H9 (cell line): Measurements from ENCODE around the gene KCNJ14. TPM values are rescaled to one million over a fixed set of nuclear protein-coding genes. Genes with fewer than 3 reads are reported as not detected.

Experiments
- DNase-seq: peaks from one replicate; pipeline ENCODE4 v3.0.0-alpha.2; 2017
- H2AFZ ChIP-seq: one replicate; pipeline ENCODE4 v1.6.1; 2013; ENCODE audit warnings: mild to moderate bottlenecking, low read length, control low read depth, moderate library complexity
- H2AK5ac ChIP-seq: 2 replicates; pipeline ENCODE4 v1.6.1; 2013; ENCODE audit warnings: low read length, control low read depth, mixed read lengths; ENCODE audit not compliant: insufficient read length
- H2BK120ac ChIP-seq: one replicate; pipeline ENCODE4 v1.6.1; 2013; ENCODE audit warnings: low read depth, mild to moderate bottlenecking, low read length, control low read depth, inconsistent platforms; ENCODE audit not compliant: poor library complexity, severe bottlenecking
- H2BK12ac ChIP-seq: 2 replicates; pipeline ENCODE4 v1.6.1; 2013; ENCODE audit warnings: low read length, control low read depth, mixed read lengths, low read depth; ENCODE audit not compliant: insufficient read length
- H2BK15ac ChIP-seq: 2 replicates; pipeline ENCODE4 v1.6.1; 2013; ENCODE audit warnings: low read depth, low read length, control low read depth
- H2BK20ac ChIP-seq: one replicate; pipeline ENCODE4 v1.6.1; 2013; ENCODE audit warnings: low read depth, mild to moderate bottlenecking, low read length, control low read depth, inconsistent platforms; ENCODE audit not compliant: poor library complexity, severe bottlenecking
- H2BK5ac ChIP-seq: 2 replicates; pipeline ENCODE4 v1.6.1; 2013; ENCODE audit warnings: low read length, control low read depth, mixed read lengths; ENCODE audit not compliant: insufficient read length
- H3K14ac ChIP-seq: 2 replicates; pipeline ENCODE4 v1.6.1; 2013; ENCODE audit warnings: low read length, control low read depth; ENCODE audit not compliant: insufficient read depth
- H3K18ac ChIP-seq: 2 replicates; pipeline ENCODE4 v1.6.1; 2013; ENCODE audit warnings: low read depth, mild to moderate bottlenecking, mixed read lengths, low read length, control low read depth; ENCODE audit not compliant: insufficient read length
- H3K23ac ChIP-seq: 2 replicates; pipeline ENCODE4 v1.6.1; 2013; ENCODE audit warnings: low read length, control low read depth, mixed read lengths, low read depth; ENCODE audit not compliant: insufficient read length
- H3K23me2 ChIP-seq: 2 replicates; pipeline ENCODE4 v1.6.1; 2013; ENCODE audit warnings: low read depth, mild to moderate bottlenecking, mixed read lengths, low read length, control low read depth; ENCODE audit not compliant: insufficient read length, poor library complexity, severe bottlenecking
- H3K27ac ChIP-seq: 2 replicates; pipeline ENCODE4 v1.5.1; 2013; ENCODE audit warnings: low read length, control low read depth, mixed read lengths, low read depth; ENCODE audit not compliant: insufficient read length
- H3K27me3 ChIP-seq: 2 replicates; pipeline ENCODE4 v1.6.1; 2013; ENCODE audit warnings: low read length, control low read depth, inconsistent platforms; ENCODE audit not compliant: insufficient read depth
- H3K4ac ChIP-seq: 2 replicates; pipeline ENCODE4 v1.6.1; 2013; ENCODE audit warnings: low read depth, mild to moderate bottlenecking, control low read depth, inconsistent platforms, low read length, moderate library complexity
- H3K4me1 ChIP-seq: 2 replicates; pipeline ENCODE4 v1.6.1; 2013; ENCODE audit warnings: low read length, control low read depth, inconsistent platforms; ENCODE audit not compliant: insufficient read depth
- H3K4me2 ChIP-seq: 2 replicates; pipeline ENCODE4 v1.6.1; 2013; ENCODE audit warnings: low read length, control low read depth, mixed read lengths; ENCODE audit not compliant: insufficient read length, insufficient read depth
- H3K56ac ChIP-seq: 2 replicates; pipeline ENCODE4 v1.6.1; 2013; ENCODE audit warnings: low read depth, mild to moderate bottlenecking, mixed read lengths, low read length, control low read depth; ENCODE audit not compliant: insufficient read length
- H3K79me1 ChIP-seq: 2 replicates; pipeline ENCODE4 v1.6.1; 2013; ENCODE audit warnings: low read depth, mild to moderate bottlenecking, moderate library complexity, low read length, control low read depth, inconsistent platforms; ENCODE audit not compliant: insufficient read depth, poor library complexity, severe bottlenecking
- H3K79me2 ChIP-seq: 2 replicates; pipeline ENCODE4 v1.6.1; 2013; ENCODE audit warnings: low read length, control low read depth, inconsistent platforms; ENCODE audit not compliant: insufficient read depth
- H3K9ac ChIP-seq: 2 replicates; pipeline ENCODE4 v1.6.1; 2013; ENCODE audit warnings: low read length, control low read depth, mixed read lengths; ENCODE audit not compliant: insufficient read length; ENCODE audit errors: extremely low read depth
- H3K9me3 ChIP-seq: one replicate; pipeline ENCODE4 v1.6.1; 2013; ENCODE audit warnings: low read depth, low read length, inconsistent platforms; ENCODE audit not compliant: control insufficient read depth
- H3T11ph ChIP-seq: one replicate; pipeline ENCODE4 v1.6.1; 2013; ENCODE audit warnings: mild to moderate bottlenecking, low read length, control low read depth, inconsistent platforms
- H4K20me1 ChIP-seq: one replicate; pipeline ENCODE4 v1.6.1; 2013; ENCODE audit not compliant: control insufficient read depth, insufficient read length, insufficient read depth
- H4K5ac ChIP-seq: 2 replicates; pipeline ENCODE4 v1.6.1; 2013; ENCODE audit warnings: low read depth, mild to moderate bottlenecking, mixed read lengths, low read length, control low read depth; ENCODE audit not compliant: insufficient read length
- H4K8ac ChIP-seq: replicated peaks from 2 replicates; pipeline ENCODE4 v1.6.1; 2013; ENCODE audit warnings: low read length, control low read depth, mixed read lengths, low read depth; ENCODE audit not compliant: insufficient read length
- H4K91ac ChIP-seq: 2 replicates; pipeline ENCODE4 v1.6.1; 2013; ENCODE audit warnings: low read depth, mild to moderate bottlenecking, moderate library complexity, mixed read lengths, low read length, control low read depth; ENCODE audit not compliant: insufficient read length
- H3K27ac Mint-ChIP-seq, 3 experiments: 2 replicates in 2 of 3; 3 replicates in 1 of 3; pipeline ENCODE4 v1.8.0; 2020 to 2021; ENCODE audit warnings: mixed read lengths in 3 of 3, mild to moderate bottlenecking in 1 of 3, moderate library complexity in 1 of 3
- H3K27me3 Mint-ChIP-seq: 2 replicates; pipeline ENCODE4 v1.8.0; 2021; ENCODE audit warnings: low read depth, mild to moderate bottlenecking, moderate library complexity, mixed read lengths
- H3K36me3 Mint-ChIP-seq, 3 experiments: 2 replicates in 2 of 3; 3 replicates in 1 of 3; pipeline ENCODE4 v1.8.0; 2020 to 2021; ENCODE audit warnings: low read depth in 3 of 3, mixed read lengths in 3 of 3; ENCODE audit not compliant: insufficient read depth in 1 of 3
- H3K4me1 Mint-ChIP-seq, 2 experiments: 2 replicates each; pipeline ENCODE4 v1.8.0; 2020; ENCODE audit warnings: mixed read lengths in 2 of 2
- H3K4me3 Mint-ChIP-seq, 2 experiments: 2 replicates in 1 of 2; 3 replicates in 1 of 2; pipeline ENCODE4 v1.8.0; 2020 to 2021; ENCODE audit warnings: mild to moderate bottlenecking in 2 of 2, mixed read lengths in 2 of 2, moderate library complexity in 1 of 2
- H3K9me3 Mint-ChIP-seq, 2 experiments: 2 replicates in 1 of 2; 3 replicates in 1 of 2; pipeline ENCODE4 v1.8.0; 2020; ENCODE audit warnings: mild to moderate bottlenecking in 2 of 2, mixed read lengths in 2 of 2, moderate library complexity in 1 of 2
- WGBS: extraction: QIAGEN DNeasy Blood & Tissue Kit; methylation state at CpG from one replicate; pipeline ENCODE4 v1.1.7; 2013; ENCODE audit warnings: missing lambda C conversion rate, low lambda C conversion rate, mixed read lengths; ENCODE audit not compliant: insufficient read length; ENCODE audit errors: extremely low coverage; 5-methylcytosine and 5-hydroxymethylcytosine counted together
- total RNA-seq: library from RNA; stranded (reverse); gene quantifications from 2 replicates; pipeline ENCODE4 v1.2.1, GENCODE V29; 2021
- TF ChIP-seq, protein P1 (sequence below): fragments of 200-600 bp; sonication (generic); conservative IDR thresholded peaks from 3 replicates; pipeline ENCODE4 v1.8.0; 2021; ENCODE audit warnings: antibody characterized with exemption, mild to moderate bottlenecking

KCNJ14 gene
- total RNA-seq, 1 experiment from 2014 or later, result 1.2 TPM

DNA sequence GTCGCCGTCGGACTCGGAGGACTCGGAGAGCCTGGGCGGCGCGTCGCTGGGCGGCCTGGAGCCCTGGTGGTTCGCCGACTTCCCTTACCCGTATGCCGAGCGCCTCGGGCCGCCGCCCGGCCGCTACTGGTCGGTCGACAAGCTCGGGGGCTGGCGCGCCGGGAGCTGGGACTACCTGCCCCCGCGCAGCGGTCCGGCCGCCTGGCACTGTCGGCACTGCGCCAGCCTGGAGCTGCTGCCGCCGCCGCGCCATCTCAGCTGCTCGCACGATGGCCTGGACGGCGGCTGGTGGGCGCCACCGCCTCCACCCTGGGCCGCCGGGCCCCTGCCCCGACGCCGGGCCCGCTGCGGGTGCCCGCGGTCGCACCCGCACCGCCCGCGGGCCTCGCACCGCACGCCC is 12.1 kb upstream of the KCNJ14 start:
- Histone ChIP-seq H2BK15ac (no peak overlapping the region), H2AFZ (no peak overlapping the region), H4K8ac (no peak overlapping the region), H3T11ph (no peak overlapping the region), H4K20me1 (no peaks in the 10 kb centered on the region), H3K23me2 (peaks cover 8% of the 10 kb centered on the region), H3K27ac (no peak overlapping the region), H3K56ac (no peak overlapping the region), H3K79me2 (0 out of 2 replicates have a peak, but pooled peaks cover 2% of the 10 kb centered on the region), H2BK5ac (no peak overlapping the region), H3K23ac (no peak overlapping the region), H2AK5ac (no peak overlapping the region), H3K4me1 (peaks cover 2% of the 10 kb centered on the region; the same call in 1 of the 2 replicates), H4K5ac (no peak overlapping the region), H3K27me3 (no peaks in the 10 kb centered on the region), H3K4me2 (no peak overlapping the region), H2BK12ac (no peak overlapping the region), H3K4ac (no peak overlapping the region), H3K79me1 (peaks cover 3% of the 10 kb centered on the region), H3K9ac (no peak overlapping the region), H3K18ac (no peak overlapping the region), H2BK120ac (no peak overlapping the region), H2BK20ac (no peak overlapping the region), H3K9me3 (no peaks in the 10 kb centered on the region), H4K91ac (no peak overlapping the region), H3K14ac (no peak overlapping the region)
- Mint-ChIP-seq H3K27me3 (no peaks in the 10 kb centered on the region), H3K27ac (no peak overlapping the region), H3K4me1 (peaks cover 13 to 17% of the 10 kb centered on the region in 2 experiments), H3K36me3 (peaks cover 15 to 29% (median 17%) of the 10 kb centered on the region in 3 experiments), H3K4me3 (no peak overlapping the region), H3K9me3 (no peaks in the 10 kb centered on the region; a peak in 1 of 5 replicates)
- DNase-seq, result no peak
- TF ChIP-seq, protein P1, sequence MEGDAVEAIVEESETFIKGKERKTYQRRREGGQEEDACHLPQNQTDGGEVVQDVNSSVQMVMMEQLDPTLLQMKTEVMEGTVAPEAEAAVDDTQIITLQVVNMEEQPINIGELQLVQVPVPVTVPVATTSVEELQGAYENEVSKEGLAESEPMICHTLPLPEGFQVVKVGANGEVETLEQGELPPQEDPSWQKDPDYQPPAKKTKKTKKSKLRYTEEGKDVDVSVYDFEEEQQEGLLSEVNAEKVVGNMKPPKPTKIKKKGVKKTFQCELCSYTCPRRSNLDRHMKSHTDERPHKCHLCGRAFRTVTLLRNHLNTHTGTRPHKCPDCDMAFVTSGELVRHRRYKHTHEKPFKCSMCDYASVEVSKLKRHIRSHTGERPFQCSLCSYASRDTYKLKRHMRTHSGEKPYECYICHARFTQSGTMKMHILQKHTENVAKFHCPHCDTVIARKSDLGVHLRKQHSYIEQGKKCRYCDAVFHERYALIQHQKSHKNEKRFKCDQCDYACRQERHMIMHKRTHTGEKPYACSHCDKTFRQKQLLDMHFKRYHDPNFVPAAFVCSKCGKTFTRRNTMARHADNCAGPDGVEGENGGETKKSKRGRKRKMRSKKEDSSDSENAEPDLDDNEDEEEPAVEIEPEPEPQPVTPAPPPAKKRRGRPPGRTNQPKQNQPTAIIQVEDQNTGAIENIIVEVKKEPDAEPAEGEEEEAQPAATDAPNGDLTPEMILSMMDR, result no peak
- WGBS, result no CpG with 5 or more reads among the region's 60 CpGs
